H1 (cell line): ENCODE measurements around the gene GALNT12. TPM values are rescaled to one million over a fixed set of nuclear protein-coding genes. Genes with fewer than 3 reads are reported as not detected.

Source experiments
- CTCF ChIA-PET: fragments of 300-600 bp; sonication (Branson Sonifier 250); formaldehyde crosslinking; loops from one replicate; lab custom pipeline; 2021; ENCODE audit not compliant: partially characterized antibody; lab: Charles Lee
- POLR2A ChIA-PET: fragments of 300-600 bp; sonication (Branson Sonifier 250); formaldehyde crosslinking; loops from one replicate; lab custom pipeline; 2021; ENCODE audit warnings: inconsistent platforms; ENCODE audit not compliant: partially characterized antibody; lab: Charles Lee
- DNase-seq, 2 experiments: peaks; one replicate each; pipeline versions ENCODE4 v3.0.0 to v3.0.0-alpha.2; 2010 to 2022; ENCODE audit warnings: low spot score in 2 of 2, low read depth in 1 of 2, mixed read lengths in 1 of 2
- FAIRE-seq: peaks from 2 replicates; lab custom pipeline; 2011; peaks lifted over from hg19 to GRCh38; lab: Jason Lieb, UNC
- H2AFZ ChIP-seq: 2 replicates; pipeline ENCODE4 v1.8.1; 2012; ENCODE audit warnings: low read length, inconsistent platforms
- H2AK5ac ChIP-seq: 2 replicates; pipeline ENCODE4 v1.6.1; 2013; ENCODE audit warnings: low read depth, low read length
- H2BK120ac ChIP-seq: replicated peaks from 2 replicates; pipeline ENCODE3; 2013; ENCODE audit warnings: low read depth, low read length, inconsistent platforms
- H2BK12ac ChIP-seq: 2 replicates; pipeline ENCODE4 v1.6.1; 2013; ENCODE audit warnings: low read depth, low read length
- H2BK15ac ChIP-seq: 2 replicates; pipeline ENCODE4 v1.6.1; 2013; ENCODE audit warnings: low read length
- H2BK20ac ChIP-seq: 2 replicates; pipeline ENCODE4 v1.6.1; 2013; ENCODE audit warnings: low read length
- H2BK5ac ChIP-seq: 2 replicates; pipeline ENCODE4 v1.6.1; 2013; ENCODE audit warnings: low read depth, low read length
- H3K14ac ChIP-seq: 2 replicates; pipeline ENCODE4 v1.6.1; 2013; ENCODE audit warnings: inconsistent platforms; ENCODE audit not compliant: insufficient read length
- H3K18ac ChIP-seq: 2 replicates; pipeline ENCODE4 v1.6.1; 2013; ENCODE audit warnings: low read length; ENCODE audit errors: extremely low read depth
- H3K23ac ChIP-seq: 2 replicates; pipeline ENCODE4 v1.6.1; 2013; ENCODE audit warnings: inconsistent platforms; ENCODE audit not compliant: insufficient read length
- H3K23me2 ChIP-seq: 2 replicates; pipeline ENCODE4 v1.6.1; 2013; ENCODE audit warnings: low read depth, low read length
- H3K27ac ChIP-seq: 2 replicates; pipeline ENCODE4 v1.6.1; 2011; ENCODE audit warnings: low read depth, low read length, inconsistent platforms
- H3K27me3 ChIP-seq, 4 experiments: replicated peaks in 1 of 4; 1 replicate in 1 of 4; 2 replicates in 3 of 4; pipeline versions ENCODE4 v1.6.1 to v1.8.1; 2011 to 2013; ENCODE audit warnings: low read length in 3 of 4, mild to moderate bottlenecking in 3 of 4, inconsistent platforms in 2 of 4, mixed read lengths in 2 of 4, moderate library complexity in 1 of 4; ENCODE audit not compliant: control insufficient read depth in 3 of 4, insufficient read depth in 3 of 4; ENCODE audit errors: extremely low read depth in 1 of 4
- H3K36me3 ChIP-seq, 4 experiments: 2 replicates each; pipeline versions ENCODE4 v1.6.1 to v1.8.1; 2011 to 2013; ENCODE audit warnings: mild to moderate bottlenecking in 4 of 4, low read length in 3 of 4, moderate library complexity in 2 of 4, control low read depth in 1 of 4, inconsistent platforms in 1 of 4; ENCODE audit not compliant: insufficient read depth in 4 of 4, control insufficient read depth in 2 of 4
- H3K4ac ChIP-seq: replicated peaks from 2 replicates; pipeline ENCODE3; 2013; ENCODE audit warnings: low read length, low read depth, mixed read lengths, inconsistent platforms; ENCODE audit not compliant: insufficient read length
- H3K4me1 ChIP-seq, 4 experiments: replicated peaks in 1 of 4; 1 replicate in 1 of 4; 2 replicates in 3 of 4; pipeline versions ENCODE4 v1.6.1 to v1.8.1; 2011 to 2013; ENCODE audit warnings: low read length in 3 of 4, inconsistent platforms in 2 of 4, mixed read lengths in 1 of 4; ENCODE audit not compliant: insufficient read depth in 4 of 4, control insufficient read depth in 3 of 4
- H3K4me2 ChIP-seq, 2 experiments: 2 replicates each; pipeline versions ENCODE4 v1.6.1 to v1.8.1; 2011 to 2013; ENCODE audit warnings: low read depth in 2 of 2, low read length in 2 of 2, control low read depth in 1 of 2, inconsistent platforms in 1 of 2, mild to moderate bottlenecking in 1 of 2; ENCODE audit not compliant: insufficient read depth in 1 of 2
- H3K4me3 ChIP-seq, 4 experiments: fragments of 200-600, 300-600 bp in 1 of 4; sonication (generic), shearing (Covaris generic), sonication (Bioruptor Twin) in 1 of 4; 2 replicates each; pipeline versions ENCODE4 v1.5.1 to v1.8.1; 2011 to 2016; ENCODE audit warnings: low read length in 4 of 4, low read depth in 3 of 4, control low read depth in 2 of 4, inconsistent platforms in 2 of 4, mild to moderate bottlenecking in 2 of 4, mixed read lengths in 1 of 4, moderate library complexity in 1 of 4; ENCODE audit not compliant: insufficient read depth in 2 of 4; ENCODE audit errors: extremely low read depth in 1 of 4
- H3K56ac ChIP-seq: replicated peaks from 2 replicates; pipeline ENCODE3; 2013; ENCODE audit warnings: low read depth, mild to moderate bottlenecking, mixed read lengths, low read length, inconsistent platforms; ENCODE audit not compliant: insufficient read length
- H3K79me1 ChIP-seq: 2 replicates; pipeline ENCODE4 v1.6.1; 2013; ENCODE audit warnings: low read depth, low read length, control low read depth
- H3K79me2 ChIP-seq, 2 experiments: 2 replicates each; pipeline versions ENCODE4 v1.6.1 to v1.8.1; 2012 to 2013; ENCODE audit warnings: low read length in 2 of 2, mild to moderate bottlenecking in 2 of 2, inconsistent platforms in 1 of 2; ENCODE audit not compliant: insufficient read depth in 2 of 2, control insufficient read depth in 1 of 2
- H3K9ac ChIP-seq, 4 experiments: replicated peaks in 1 of 4; 1 replicate in 1 of 4; 2 replicates in 3 of 4; pipeline versions ENCODE4 v1.6.1 to v1.8.1; 2011 to 2013; ENCODE audit warnings: low read depth in 3 of 4, low read length in 3 of 4, control low read depth in 2 of 4, mild to moderate bottlenecking in 2 of 4, moderate library complexity in 2 of 4, inconsistent platforms in 1 of 4; ENCODE audit errors: extremely low read depth in 1 of 4
- H3K9me3 ChIP-seq, 2 experiments: 2 replicates each; pipeline versions ENCODE4 v1.6.1 to v1.8.1; 2012 to 2013; ENCODE audit warnings: mild to moderate bottlenecking in 2 of 2, moderate library complexity in 2 of 2, control low read depth in 1 of 2, inconsistent platforms in 1 of 2, low read depth in 1 of 2, low read length in 1 of 2, mixed read lengths in 1 of 2; ENCODE audit not compliant: insufficient read depth in 2 of 2
- H4K20me1 ChIP-seq, 2 experiments: replicated peaks in 1 of 2; 2 replicates each; pipeline versions ENCODE3 to v1.8.1; 2011 to 2013; ENCODE audit warnings: inconsistent platforms in 2 of 2, low read length in 2 of 2, mild to moderate bottlenecking in 1 of 2; ENCODE audit not compliant: insufficient read depth in 2 of 2, control insufficient read depth in 1 of 2
- H4K5ac ChIP-seq: 2 replicates; pipeline ENCODE4 v1.6.1; 2013; ENCODE audit warnings: low read length, low read depth, mixed read lengths, inconsistent platforms; ENCODE audit not compliant: insufficient read length
- H4K8ac ChIP-seq: 2 replicates; pipeline ENCODE4 v1.8.0; 2013; ENCODE audit warnings: mild to moderate bottlenecking, moderate library complexity, low read length, inconsistent platforms; ENCODE audit not compliant: insufficient read depth; ENCODE audit errors: extremely low read depth
- H4K91ac ChIP-seq: replicated peaks from 2 replicates; pipeline ENCODE3; 2013; ENCODE audit warnings: low read length, mixed read lengths, inconsistent platforms; ENCODE audit not compliant: insufficient read length
- ASH2L ChIP-seq: fragments of 200-600, 300-600 bp; sonication (generic); IDR thresholded peaks from one replicate; pipeline ENCODE4 v1.7.1; 2017; ENCODE audit warnings: low read length
- CHD1 ChIP-seq: IDR thresholded peaks from 2 replicates; pipeline ENCODE4 v1.6.1; 2012; ENCODE audit warnings: low read depth, low read length, improper control_type of control experiment
- CTBP2 ChIP-seq: IDR thresholded peaks from 2 replicates; pipeline ENCODE4 v1.7.0; 2011; ENCODE audit warnings: borderline replicate concordance, mild to moderate bottlenecking, moderate library complexity, mixed read lengths, low read length; ENCODE audit not compliant: insufficient read depth, insufficient read length
- GTF2F1 ChIP-seq: IDR thresholded peaks from 2 replicates; pipeline ENCODE4 v1.6.1; 2012; ENCODE audit warnings: low read depth, low read length, improper control_type of control experiment, borderline replicate concordance
- POLR2A ChIP-seq, 2 experiments: IDR thresholded peaks; 1 replicate in 1 of 2; 2 replicates in 1 of 2; pipeline ENCODE4 v1.6.1; 2011; ENCODE audit warnings: low read depth in 2 of 2, low read length in 2 of 2, mild to moderate bottlenecking in 2 of 2; ENCODE audit errors: control extremely low read depth in 1 of 2
- RFX5 ChIP-seq: IDR thresholded peaks from 2 replicates; pipeline ENCODE4 v1.6.1; 2011; ENCODE audit warnings: low read depth, low read length, improper control_type of control experiment, borderline replicate concordance
- RNF2 ChIP-seq: fragments of 200-900, 300-1000 bp; sonication (generic); IDR thresholded peaks from 2 replicates; pipeline ENCODE4 v1.7.1; 2016; ENCODE audit warnings: borderline replicate concordance, low read depth, mild to moderate bottlenecking, antibody characterized with exemption, low read length; ENCODE audit not compliant: poor library complexity, severe bottlenecking; ENCODE audit errors: missing control alignments
- SP4 ChIP-seq: IDR thresholded peaks from 2 replicates; pipeline ENCODE4 v1.6.1; 2012; ENCODE audit warnings: low read length, inconsistent platforms
- TAF1 ChIP-seq: IDR thresholded peaks from 2 replicates; pipeline ENCODE4 v1.6.1; 2011; ENCODE audit warnings: mild to moderate bottlenecking, low read depth, low read length
- whole genome bisulfite sequencing, 2 experiments: shearing (Covaris generic) in 1 of 2; methylation state at CpG; one replicate each; pipeline versions ENCODE4 v1.1.6 to v1.1.7; 2013 to 2015; ENCODE audit warnings: low lambda C conversion rate in 2 of 2, mixed read lengths in 2 of 2, inconsistent platforms in 1 of 2, low coverage in 1 of 2, missing lambda C conversion rate in 1 of 2; ENCODE audit not compliant: insufficient replicate concordance in 2 of 2, insufficient coverage in 1 of 2, insufficient read length in 1 of 2; ENCODE audit errors: extremely low coverage in 1 of 2, missing lambda C conversion rate in 1 of 2; 5-methylcytosine and 5-hydroxymethylcytosine counted together
- polyA plus RNA-seq, 7 experiments: library from polyadenylated mRNA; depleted of rRNA in 3 of 7; stranded (reverse) in 5 of 7; unstranded in 2 of 7; fragments of >200 nt in 5 of 7; fragments of 200-250 nt in 2 of 7; gene quantifications; 1 replicate in 5 of 7; 2 replicates in 1 of 7; 4 replicates in 1 of 7; pipeline versions ENCODE4 v1.2.1 to v1.2.3, GENCODE V29; 2011 to 2013; ENCODE audit warnings: missing spikeins in 2 of 7, mixed read lengths in 2 of 7
- total RNA-seq: library from RNA; stranded (reverse); fragmentation: NEBNext Ultra II Directional; extraction: Animal tissue kit (Norgen Biotek cat#: 25700); gene quantifications from 2 replicates; pipeline ENCODE4 v1.2.1, GENCODE V29; 2021

GALNT12 gene
- total and polyA plus RNA-seq, 2 of the 8 experiments (the other 6 are each of a cell fraction or from before 2014, with no cell fraction given), result 16.2 to 19.6 TPM

DNA sequence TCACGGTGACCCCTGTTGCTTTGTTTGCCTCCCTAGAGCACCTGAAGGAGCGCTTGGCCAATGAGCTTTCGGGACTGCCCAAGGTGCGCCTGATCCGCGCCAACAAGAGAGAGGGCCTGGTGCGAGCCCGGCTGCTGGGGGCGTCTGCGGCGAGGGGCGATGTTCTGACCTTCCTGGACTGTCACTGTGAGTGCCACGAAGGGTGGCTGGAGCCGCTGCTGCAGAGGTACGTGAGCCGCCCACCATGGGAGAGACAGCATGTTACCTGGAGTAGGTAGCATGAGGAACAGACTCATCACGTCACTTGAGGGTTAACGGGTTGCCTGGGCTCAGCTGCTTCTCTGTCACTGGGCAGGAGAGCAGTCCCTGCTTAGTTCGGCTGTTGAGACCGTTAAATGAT is 19.2 kb downstream of the GALNT12 start:
- Histone ChIP-seq H3K4me2 (no peak overlapping the region), H3K27me3 (no peaks in the 10 kb centered on the region), H3K23ac (no peak overlapping the region), H3K79me2 (no peaks in the 10 kb centered on the region), H3K23me2 (no peaks in the 10 kb centered on the region), H3K9me3 (no peaks in the 10 kb centered on the region), H2BK15ac (no peak overlapping the region), H2AFZ (no peak overlapping the region), H3K56ac (no peak overlapping the region), H3K18ac (no peak overlapping the region), H3K4me1 (no peaks in the 10 kb centered on the region), H3K14ac (no peak overlapping the region), H4K91ac (no peak overlapping the region), H4K8ac (no peak overlapping the region; the same call in 1 of the 2 replicates), H2BK5ac (no peak overlapping the region), H3K27ac (no peak overlapping the region), H2BK120ac (no peak overlapping the region), H3K79me1 (no peaks in the 10 kb centered on the region), H4K5ac (no peak overlapping the region), H2AK5ac (no peak overlapping the region), H2BK12ac (no peak overlapping the region), H2BK20ac (no peak overlapping the region), H3K36me3 (peaks cover 0 to 13% (median 0%) of the 10 kb centered on the region in 4 experiments; a peak in 4 of 8 replicates), H3K4ac (no peak overlapping the region), H4K20me1 (no peaks in the 10 kb centered on the region), H3K4me3 (no peak overlapping the region), H3K9ac (0 out of 7 replicates have a peak overlapping the region, but pooled peaks of 1 of the 4 experiments have one; percentile 1)
- no peak for TF ChIP-seq RNF2
- TF ChIP-seq TAF1, result no peak
- no peak for TF ChIP-seq RFX5
- no peak for TF ChIP-seq ASH2L
- TF ChIP-seq CHD1, result no peak
- no peak for TF ChIP-seq SP4
- TF ChIP-seq POLR2A (IDR thresholded peaks at IDR 0.05; ENCODE audit: control extremely low read depth in 1 of 2, low read depth in 2 of 2, low read length in 2 of 2), result no peak
- no peak for TF ChIP-seq CTBP2
- no peak for TF ChIP-seq GTF2F1
- WGBS, 2 experiments, result 93% methylated on average over 20 of the region's 20 CpGs; no CpG with 5 or more reads in 1 of the 2 experiments
- CTCF ChIA-PET, result interaction anchor here (0.6 to 2.5 kb wide), 4 partner anchors 21 to 1445 kb away, joined by 3 to 14 read pairs (median 6); no protein-coding TSS in a partner anchor
- POLR2A ChIA-PET, result no interaction called here
- no peak for DNase-seq
- FAIRE-seq, result no peak
